ENCODE results near the gene KIF12. TPM values are rescaled to one million over a fixed set of nuclear protein-coding genes. Genes with fewer than 3 reads are reported as not detected.

Gene KIF12
- total and polyA plus RNA-seq, 2 donors (not counting 3 experiments of a cell fraction or from before 2014, with no cell fraction given), result 0.46 to 0.97 TPM

GRCh38 chr9:114099669-114100270, 678 bp upstream of the KIF12 start:
- H3K9ac ChIP-seq (replicated peaks; ENCODE audit: extremely low read depth, insufficient read depth, low read length), result no peak overlapping the region
- H3K9me3 ChIP-seq (replicated peaks; ENCODE audit: control insufficient read depth, insufficient read depth, low read length), result peaks cover 3% of the 10 kb centered on the region
- ChIA-PET CTCF (interaction anchor here (0.7 to 3.0 kb wide), 4 partner anchors 9 to 191 kb away, joined by 3 to 23 read pairs (median 18); no protein-coding TSS in a partner anchor), POLR2A (no interaction called here)
- peaks cover 14% of the 10 kb centered on the region for H3K4me1 ChIP-seq (ENCODE audit: control insufficient read depth, extremely low read depth, insufficient read depth, low read length)
- H3K27me3 ChIP-seq (ENCODE audit: control insufficient read depth in 2 of 2, insufficient read depth in 2 of 2, low read length in 2 of 2), result no peaks in the 10 kb centered on the region
- no peak overlapping the region for H2AFZ ChIP-seq (ENCODE audit: low read depth, low read length)
- no peak for TF ChIP-seq EZH2 (IDR thresholded peaks at IDR 0.05; ENCODE audit: borderline replicate concordance, low read depth, low read length, severe bottlenecking)
- TF ChIP-seq, protein P1, sequence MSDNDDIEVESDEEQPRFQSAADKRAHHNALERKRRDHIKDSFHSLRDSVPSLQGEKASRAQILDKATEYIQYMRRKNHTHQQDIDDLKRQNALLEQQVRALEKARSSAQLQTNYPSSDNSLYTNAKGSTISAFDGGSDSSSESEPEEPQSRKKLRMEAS (IDR thresholded peaks at IDR 0.05; ENCODE audit: insufficient read depth, insufficient read length), result no peak
- TF ChIP-seq, protein P2, sequence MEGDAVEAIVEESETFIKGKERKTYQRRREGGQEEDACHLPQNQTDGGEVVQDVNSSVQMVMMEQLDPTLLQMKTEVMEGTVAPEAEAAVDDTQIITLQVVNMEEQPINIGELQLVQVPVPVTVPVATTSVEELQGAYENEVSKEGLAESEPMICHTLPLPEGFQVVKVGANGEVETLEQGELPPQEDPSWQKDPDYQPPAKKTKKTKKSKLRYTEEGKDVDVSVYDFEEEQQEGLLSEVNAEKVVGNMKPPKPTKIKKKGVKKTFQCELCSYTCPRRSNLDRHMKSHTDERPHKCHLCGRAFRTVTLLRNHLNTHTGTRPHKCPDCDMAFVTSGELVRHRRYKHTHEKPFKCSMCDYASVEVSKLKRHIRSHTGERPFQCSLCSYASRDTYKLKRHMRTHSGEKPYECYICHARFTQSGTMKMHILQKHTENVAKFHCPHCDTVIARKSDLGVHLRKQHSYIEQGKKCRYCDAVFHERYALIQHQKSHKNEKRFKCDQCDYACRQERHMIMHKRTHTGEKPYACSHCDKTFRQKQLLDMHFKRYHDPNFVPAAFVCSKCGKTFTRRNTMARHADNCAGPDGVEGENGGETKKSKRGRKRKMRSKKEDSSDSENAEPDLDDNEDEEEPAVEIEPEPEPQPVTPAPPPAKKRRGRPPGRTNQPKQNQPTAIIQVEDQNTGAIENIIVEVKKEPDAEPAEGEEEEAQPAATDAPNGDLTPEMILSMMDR (IDR thresholded peaks at IDR 0.05; ENCODE audit: extremely low read depth in 1 of 2, insufficient read depth in 1 of 2, low read depth in 1 of 2, low read length in 2 of 2), result no peak
- TF ChIP-seq MYC (IDR thresholded peaks at IDR 0.05; ENCODE audit: low read depth, low read length), result no peak
- TF ChIP-seq POLR2AphosphoS5 (IDR thresholded peaks at IDR 0.05; ENCODE audit: insufficient read depth, low read depth, low read length), result no peak
- TF ChIP-seq FOS (IDR thresholded peaks at IDR 0.05; ENCODE audit: borderline replicate concordance, insufficient read depth, low read length), result no peak
- TF ChIP-seq GATA2 (IDR thresholded peaks at IDR 0.05; ENCODE audit: insufficient read depth, insufficient read length, low read depth, low read length), result no peak
- no peak for TF ChIP-seq POLR2A (IDR thresholded peaks at IDR 0.05; ENCODE audit: low read depth, low read length)
- TF ChIP-seq JUN (IDR thresholded peaks at IDR 0.05; ENCODE audit: borderline replicate concordance, insufficient read depth, insufficient read length, low read depth), result no peak
- no peaks in the 10 kb centered on the region for H3K79me2 ChIP-seq (ENCODE audit: control insufficient read depth, insufficient read depth, low read length)
- FAIRE-seq (no peak), DNase-seq (ENCODE audit: low read depth, low spot score) (no peak)
- no peaks in the 10 kb centered on the region for H4K20me1 ChIP-seq (replicated peaks; ENCODE audit: control insufficient read depth, extremely low read depth, insufficient read depth, low read length)
- no peaks in the 10 kb centered on the region for H3K9me1 ChIP-seq (replicated peaks; ENCODE audit: control insufficient read depth, extremely low read depth, insufficient read depth, low read length)
- no peak overlapping the region for H3K4me3 ChIP-seq (replicated peaks in 1 of 3; ENCODE audit: insufficient read depth in 1 of 3, low read depth in 1 of 3, low read length in 3 of 3)
- no peak overlapping the region for H3K27ac ChIP-seq (ENCODE audit: insufficient read depth, low read depth, low read length)
- dilution Hi-C loops (cut with MboI; ENCODE audit: extremely low pct_ligation_motif_present, low sequenced_read_pairs), result loop anchor here (25.0 kb wide), 1 partner anchor 188 kb away; no protein-coding TSS in a partner anchor
- no peaks in the 10 kb centered on the region for H3K36me3 ChIP-seq (ENCODE audit: control insufficient read depth in 2 of 2, extremely low read depth in 1 of 2, insufficient read depth in 2 of 2, low read length in 2 of 2)
- no TSS peak for BruUV-seq (replicated peaks)
- intact Hi-C loops (cut with micrococcal nuclease), result no loop called here
- no peak overlapping the region for H3K4me2 ChIP-seq (ENCODE audit: insufficient read depth, low read length)
